NCI-H1694 treated with DMSO at 0.1 percent for 48 hours (cell line): ENCODE data around the gene TMEM200B.
"Not testable (repeated sequence)": the region's sequence is repeated elsewhere in the genome, so short reads cannot be mapped to it uniquely, and the experiment has no call there.

Source experiments
- DNase-seq: peaks from one replicate; lab custom pipeline; 2025; lab: John Stamatoyannopoulos, UW

Gene TMEM200B

GRCh38 chr1:29123887-29124365 lies at the start of gene TMEM200B:
TSS of gene TMEM200B (minus strand) at chr1:29123903. CDS start at chr1:29121828, 2,075 bp downstream.
- DNase-seq, result no peak

- no peak for DNase-seq
These were observed 48.8 kb upstream of the TMEM200B start for GRCh38 chr1:29172415-29172939.

- DNase-seq, result no peak
These were observed 47.8 kb upstream of the TMEM200B start for GRCh38 chr1:29171521-29171920.

- DNase-seq, result peak; percentile 33
These were observed 47.4 kb upstream of the TMEM200B start for GRCh38 chr1:29171089-29171488.

GRCh38 chr1:29169976-29170375 lies 46.3 kb upstream of the TMEM200B start:
- no peak for DNase-seq

- no peak for DNase-seq
These were observed 44.2 kb upstream of the TMEM200B start for GRCh38 chr1:29167904-29168303.

- no peak for DNase-seq
These were observed 42.7 kb upstream of the TMEM200B start for GRCh38 chr1:29166291-29166878.

- DNase-seq, result no peak
These were observed 40.9 kb upstream of the TMEM200B start for GRCh38 chr1:29164588-29164987.

GRCh38 chr1:29162476-29163138 lies 38.9 kb upstream of the TMEM200B start:
- no peak for DNase-seq

GRCh38 chr1:29162025-29162424 lies 38.3 kb upstream of the TMEM200B start:
- DNase-seq, result no peak

GRCh38 chr1:29159773-29160172 lies 36.1 kb upstream of the TMEM200B start:
- DNase-seq, result no peak

GRCh38 chr1:29157269-29157601 lies 33.5 kb upstream of the TMEM200B start:
- DNase-seq, result no peak

GRCh38 chr1:29156543-29157268 lies 33.0 kb upstream of the TMEM200B start:
- DNase-seq, result no peak

GRCh38 chr1:29152046-29152805 lies 28.5 kb upstream of the TMEM200B start:
- DNase-seq, result no peak

GRCh38 chr1:29150346-29150745 lies 26.6 kb upstream of the TMEM200B start:
- not testable (repeated sequence) for DNase-seq

- no peak for DNase-seq
These were observed 25.2 kb upstream of the TMEM200B start for GRCh38 chr1:29148656-29149491.

- DNase-seq, result no peak
These were observed 22.2 kb upstream of the TMEM200B start for GRCh38 chr1:29145739-29146437.

- no peak for DNase-seq
These were observed 20.5 kb upstream of the TMEM200B start for GRCh38 chr1:29144178-29144577.

GRCh38 chr1:29142714-29143113 lies 19.0 kb upstream of the TMEM200B start:
- DNase-seq, result no peak

- no peak for DNase-seq
These were observed 12.8 kb upstream of the TMEM200B start for GRCh38 chr1:29136391-29136915.

- DNase-seq, result no peak
These were observed 11.0 kb upstream of the TMEM200B start for GRCh38 chr1:29134695-29135028.
